T-cell (primary cell): ENCODE measurements around the gene UQCRQ. TPM values are rescaled to one million over a fixed set of nuclear protein-coding genes. Genes with fewer than 3 reads are reported as not detected.

Experiments used
- ATAC-seq, 4 experiments: fragments of 200-7000 bp in 3 of 4; fragments of 150-1000 bp in 1 of 4; cut with Tn5 transposase; replicated peaks in 1 of 4; 1 replicate in 3 of 4; 2 replicates in 1 of 4; pipeline ENCODE4 v1.10.0; 2021; ENCODE audit warnings: moderate library complexity in 3 of 4, mild to moderate bottlenecking in 2 of 4, moderate number of reproducible peaks in 1 of 4
- CTCF ChIA-PET, 2 donors: fragments of 300-600 bp; sonication (Branson Sonifier 250); formaldehyde crosslinking; loops; one replicate each; lab custom pipeline; 2022; ENCODE audit warnings: antibody characterized with exemption in 2 of 2; lab: Charles Lee
- POLR2A ChIA-PET, 2 donors: fragments of 300-600 bp; sonication (Branson Sonifier 250); formaldehyde crosslinking; loops; one replicate each; lab custom pipeline; 2022; ENCODE audit warnings: antibody characterized with exemption in 2 of 2; lab: Charles Lee
- DNase-seq, 35 experiments: peaks; one replicate each; pipeline versions ENCODE4 v3.0.0 to v3.0.0-alpha.2; 2013 to 2023
- H3K27ac ChIP-seq: one replicate; pipeline ENCODE4 v1.5.1; 2013; ENCODE audit warnings: low read length
- H3K27me3 ChIP-seq, 2 experiments: replicated peaks in 1 of 2; 1 replicate in 1 of 2; 2 replicates in 1 of 2; pipeline versions ENCODE4 v1.6.1 to v1.7.0; 2013; ENCODE audit warnings: low read length in 1 of 2, mixed read lengths in 1 of 2; ENCODE audit not compliant: control insufficient read depth in 2 of 2, insufficient read depth in 2 of 2; ENCODE audit errors: extremely low read depth in 1 of 2
- H3K36me3 ChIP-seq, 2 donors: 1 replicate in 1 of 2; 2 replicates in 1 of 2; pipeline versions ENCODE4 v1.6.1 to v1.7.0; 2013; ENCODE audit warnings: low read length in 1 of 2; ENCODE audit not compliant: control insufficient read depth in 2 of 2, insufficient read depth in 1 of 2; ENCODE audit errors: extremely low read depth in 1 of 2
- H3K4me1 ChIP-seq, 2 experiments: 1 replicate in 1 of 2; 2 replicates in 1 of 2; pipeline versions ENCODE4 v1.6.1 to v1.7.0; 2013; ENCODE audit warnings: low read length in 2 of 2, mixed read lengths in 1 of 2; ENCODE audit not compliant: insufficient read depth in 2 of 2, control insufficient read depth in 1 of 2; ENCODE audit errors: extremely low read depth in 1 of 2
- H3K4me3 ChIP-seq, 2 donors: 1 replicate in 1 of 2; 2 replicates in 1 of 2; pipeline versions ENCODE4 v1.5.1 to v1.7.0; 2013; ENCODE audit warnings: mild to moderate bottlenecking in 2 of 2, low read length in 1 of 2, moderate library complexity in 1 of 2; ENCODE audit not compliant: control insufficient read depth in 1 of 2; ENCODE audit errors: extremely low read depth in 1 of 2
- H3K9me3 ChIP-seq: 2 replicates; pipeline ENCODE4 v1.7.0; 2013
- H3K27ac Mint-ChIP-seq, 2 donors: one replicate each; pipeline ENCODE4 v1.8.0; 2020 to 2021; ENCODE audit warnings: mild to moderate bottlenecking in 2 of 2, mixed read lengths in 2 of 2
- H3K27me3 Mint-ChIP-seq, 2 donors: one replicate each; pipeline ENCODE4 v1.8.0; 2021 to 2022; ENCODE audit warnings: mixed read lengths in 2 of 2
- H3K36me3 Mint-ChIP-seq: one replicate; pipeline ENCODE4 v1.8.0; 2021; ENCODE audit warnings: mixed read lengths
- H3K4me1 Mint-ChIP-seq, 3 donors: one replicate each; pipeline ENCODE4 v1.8.0; 2020 to 2022; ENCODE audit warnings: mixed read lengths in 3 of 3, mild to moderate bottlenecking in 1 of 3
- H3K4me3 Mint-ChIP-seq, 3 donors: one replicate each; pipeline ENCODE4 v1.8.0; 2020 to 2022; ENCODE audit warnings: mild to moderate bottlenecking in 3 of 3, mixed read lengths in 3 of 3, moderate library complexity in 3 of 3
- H3K9me3 Mint-ChIP-seq, 3 donors: one replicate each; pipeline ENCODE4 v1.8.0; 2020 to 2022; ENCODE audit warnings: mixed read lengths in 3 of 3
- WGBS: methylation state at CpG from one replicate; pipeline ENCODE4 v1.1.5; 2013; ENCODE audit warnings: missing lambda C conversion rate; ENCODE audit not compliant: insufficient coverage; 5-methylcytosine and 5-hydroxymethylcytosine counted together
- total RNA-seq, 35 experiments: library from RNA in 6 of 35; stranded (reverse) in 6 of 35; fragments of 120-200 nt in 1 of 35; gene quantifications; one replicate each; pipeline versions ENCODE4 v1.2.1 to v1.2.4 and lab custom pipeline; 2013 to 2026

Gene UQCRQ
- total RNA-seq, 5 donors from 2014 or later (not counting 1 experiment from before 2014, with no cell fraction given), result 119 to 139 (median 132) TPM

- Mint-ChIP-seq H3K27ac (no peak overlapping the region), H3K4me3 (no peak overlapping the region), H3K9me3 (no peaks in the 10 kb centered on the region), H3K36me3 (no peaks in the 10 kb centered on the region), H3K27me3 (peaks cover 3 to 6% of the 10 kb centered on the region in 2 donors), H3K4me1 (peaks cover 0 to 2% (median 0%) of the 10 kb centered on the region in 3 donors)
- Histone ChIP-seq H3K9me3 (no peaks in the 10 kb centered on the region), H3K36me3 (no peaks in the 10 kb centered on the region), H3K4me3 (no peak overlapping the region), H3K27ac (no peak overlapping the region), H3K4me1 (no peaks in the 10 kb centered on the region), H3K27me3 (peaks cover 0 to 18% of the 10 kb centered on the region in 2 experiments)
- no peak for DNase-seq
- ChIA-PET CTCF (no interaction called here), POLR2A (no interaction called here)
- no CpG with 5 or more reads among the region's 3 CpGs for WGBS
- no peak for ATAC-seq
Observed at GRCh38 chr5:132856011-132856410, 10.4 kb upstream of the UQCRQ start.

- H3K9me3 ChIP-seq, result no peaks in the 10 kb centered on the region
- H3K27ac Mint-ChIP-seq, result no peak overlapping the region
- WGBS, result no CpG with 5 or more reads among the region's 2 CpGs
- peaks cover 0 to 18% of the 10 kb centered on the region in 2 experiments for H3K27me3 ChIP-seq
- H3K36me3 Mint-ChIP-seq, result no peaks in the 10 kb centered on the region
- ATAC-seq (no peak), DNase-seq (no peak)
- no peaks in the 10 kb centered on the region for H3K4me1 Mint-ChIP-seq
- CTCF ChIA-PET, result interaction anchor here (0.6 to 1.2 kb wide), 3 partner anchors 11 to 1509 kb away, joined by 3 read pairs; no protein-coding TSS in a partner anchor
- no peaks in the 10 kb centered on the region for H3K36me3 ChIP-seq
- no peak overlapping the region for H3K27ac ChIP-seq
- H3K4me1 ChIP-seq, result no peaks in the 10 kb centered on the region
- H3K4me3 ChIP-seq, result no peak overlapping the region
- no peaks in the 10 kb centered on the region for H3K9me3 Mint-ChIP-seq
- POLR2A ChIA-PET, result interaction anchor here in 1 of 2 donors (0.6 kb wide), 1 partner anchor 1962 kb away, joined by 8 read pairs; no protein-coding TSS in a partner anchor
- no peak overlapping the region for H3K4me3 Mint-ChIP-seq
- peaks cover 3 to 6% of the 10 kb centered on the region in 2 donors for H3K27me3 Mint-ChIP-seq
Observed at GRCh38 chr5:132859889-132860437, 6.5 kb upstream of the UQCRQ start.

DNA sequence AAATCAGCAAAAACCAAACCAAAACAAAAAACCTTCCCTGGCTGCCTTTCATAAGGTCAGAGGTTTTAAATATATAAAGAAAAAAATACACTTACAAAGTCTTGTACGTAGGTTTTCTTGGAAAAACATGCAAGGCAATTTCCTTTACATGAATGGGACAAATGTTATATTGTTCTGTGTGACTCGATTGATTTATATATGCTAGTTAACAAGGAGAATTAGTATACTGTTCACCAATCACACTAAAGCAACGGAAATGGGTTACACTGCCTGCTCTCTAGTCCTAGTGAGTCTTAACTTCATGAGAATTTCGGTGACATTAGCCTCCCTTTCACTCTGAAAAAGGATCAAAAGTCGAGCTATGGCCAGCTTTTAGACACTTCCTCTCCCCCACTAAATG is 5.7 kb upstream of the UQCRQ start:
- CTCF ChIA-PET, result interaction anchor here in 1 of 2 donors (0.6 to 1.1 kb wide), 3 partner anchors 19 to 328 kb away, joined by 3 to 4 read pairs (median 3); no protein-coding TSS in a partner anchor
- WGBS, result 77% methylated on average over 2 of the region's 5 CpGs

GRCh38 chr5:132865668-132866341 is 637 bp upstream of the UQCRQ start:
- Mint-ChIP-seq H3K36me3 (peaks cover 23% of the 10 kb centered on the region), H3K9me3 (no peaks in the 10 kb centered on the region), H3K4me3 (peak overlapping the region; percentile 98 to 100 (median 99)), H3K27ac (peak overlapping the region; percentile 97 to 99), H3K27me3 (no peaks in the 10 kb centered on the region), H3K4me1 (peaks cover 27 to 30% (median 27%) of the 10 kb centered on the region in 3 donors)
- peaks cover 2 to 21% of the 10 kb centered on the region in 2 experiments for H3K4me1 ChIP-seq
- H3K27me3 ChIP-seq, result no peaks in the 10 kb centered on the region
- CTCF ChIA-PET, result interaction anchor here in 1 of 2 donors (0.6 to 0.9 kb wide), 2 partner anchors 20 to 411 kb away, joined by 3 read pairs; no protein-coding TSS in a partner anchor
- H3K36me3 ChIP-seq, result peaks cover 0 to 24% of the 10 kb centered on the region in 2 donors
- POLR2A ChIA-PET, result interaction anchor here in 1 of 2 donors (0.5 to 1.5 kb wide), 5 partner anchors 22 to 1742 kb away, joined by 3 to 6 read pairs (median 3); no protein-coding TSS in a partner anchor
- peak overlapping the region; percentile 98 for H3K27ac ChIP-seq
- H3K9me3 ChIP-seq, result no peaks in the 10 kb centered on the region
- DNase-seq (peak in 1 of 35 experiments; percentile 15), ATAC-seq (peak in 3 of 4 experiments; percentile 24 to 31 (median 31))
- peak overlapping the region; percentile 81 to 90 for H3K4me3 ChIP-seq
- 36% methylated on average over 23 of the region's 30 CpGs for WGBS

More for the DNA sequence above, 5.7 kb upstream of the UQCRQ start:
- H3K9me3 Mint-ChIP-seq, result no peaks in the 10 kb centered on the region
- no peaks in the 10 kb centered on the region for H3K36me3 Mint-ChIP-seq
- Histone ChIP-seq H3K27me3 (peaks cover 0 to 13% of the 10 kb centered on the region in 2 experiments), H3K36me3 (no peaks in the 10 kb centered on the region), H3K4me3 (no peak overlapping the region), H3K9me3 (no peaks in the 10 kb centered on the region), H3K27ac (no peak overlapping the region), H3K4me1 (peaks cover 0 to 5% of the 10 kb centered on the region in 2 experiments)
- ATAC-seq (no peak), DNase-seq (no peak)
- peaks cover 6 to 7% (median 6%) of the 10 kb centered on the region in 3 donors for H3K4me1 Mint-ChIP-seq
- H3K27ac Mint-ChIP-seq, result no peak overlapping the region
- no peak overlapping the region for H3K4me3 Mint-ChIP-seq
- POLR2A ChIA-PET, result interaction anchor here in 1 of 2 donors (0.6 kb wide), 1 partner anchor 1961 kb away, joined by 8 read pairs; no protein-coding TSS in a partner anchor
- H3K27me3 Mint-ChIP-seq, result peaks cover 0 to 4% of the 10 kb centered on the region in 2 donors

DNA sequence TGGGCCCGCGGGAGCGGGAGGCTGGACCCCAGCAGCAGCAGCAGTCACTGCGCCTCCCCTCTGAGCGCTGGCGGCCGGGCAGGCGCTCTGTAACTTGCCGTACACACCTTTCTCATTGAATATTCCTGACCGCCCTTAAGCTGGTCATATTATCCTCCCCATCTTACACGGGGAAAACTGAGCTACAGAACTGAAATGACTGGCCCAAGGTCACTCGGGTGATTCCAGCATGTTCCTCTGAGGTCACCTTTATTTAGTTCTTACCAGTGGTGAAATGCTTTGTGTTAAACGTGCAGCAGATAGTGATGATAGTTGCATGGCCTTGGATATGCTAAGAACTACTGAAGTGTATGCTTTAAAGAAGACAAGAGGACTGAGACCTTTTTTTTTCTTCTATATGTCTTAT is 607 bp downstream of the UQCRQ start:
- Histone ChIP-seq H3K27ac (peak overlapping the region; percentile 98), H3K4me3 (peak overlapping the region; percentile 81 to 90), H3K9me3 (no peaks in the 10 kb centered on the region), H3K27me3 (no peaks in the 10 kb centered on the region), H3K36me3 (peaks cover 0 to 28% of the 10 kb centered on the region in 2 donors), H3K4me1 (peaks cover 2 to 21% of the 10 kb centered on the region in 2 experiments)
- peak overlapping the region; percentile 98 to 100 (median 99) for H3K4me3 Mint-ChIP-seq
- peak overlapping the region; percentile 97 to 99 for H3K27ac Mint-ChIP-seq
- no peaks in the 10 kb centered on the region for H3K27me3 Mint-ChIP-seq
- CTCF ChIA-PET, result no interaction called here
- WGBS, result 3% methylated on average over 11 of the region's 13 CpGs
- peaks cover 26% of the 10 kb centered on the region for H3K36me3 Mint-ChIP-seq
- H3K4me1 Mint-ChIP-seq, result peaks cover 27 to 30% (median 27%) of the 10 kb centered on the region in 3 donors
- DNase-seq, result no peak
- H3K9me3 Mint-ChIP-seq, result no peaks in the 10 kb centered on the region
- ATAC-seq, result no peak
- POLR2A ChIA-PET, result interaction anchor here (0.6 kb wide), 3 partner anchors 51 to 1892 kb away, joined by 3 to 11 read pairs (median 3); no protein-coding TSS in a partner anchor

GRCh38 chr5:132868754-132869153 is 2.3 kb downstream of the UQCRQ start:
- ChIA-PET CTCF (interaction anchor here (0.7 to 2.0 kb wide), 3 partner anchors 14 to 19 kb away, joined by 3 to 6 read pairs (median 4); no protein-coding TSS in a partner anchor), POLR2A (interaction anchor here in 1 of 2 donors (0.5 to 0.6 kb wide), 2 partner anchors 9 to 838 kb away, joined by 3 to 4 read pairs; no protein-coding TSS in a partner anchor)
- Mint-ChIP-seq H3K27me3 (no peaks in the 10 kb centered on the region), H3K27ac (no peak overlapping the region), H3K4me1 (peaks cover 27 to 30% (median 27%) of the 10 kb centered on the region in 3 donors), H3K9me3 (no peaks in the 10 kb centered on the region), H3K4me3 (peak overlapping the region; percentile 39 to 99 (median 98)), H3K36me3 (peaks cover 35% of the 10 kb centered on the region)
- 100% methylated on average over 2 of the region's 4 CpGs for WGBS
- DNase-seq, result no peak
- no peaks in the 10 kb centered on the region for H3K27me3 ChIP-seq
- peaks cover 2 to 21% of the 10 kb centered on the region in 2 experiments for H3K4me1 ChIP-seq
- peaks cover 0 to 28% of the 10 kb centered on the region in 2 donors for H3K36me3 ChIP-seq
- H3K27ac ChIP-seq, result no peak overlapping the region
- no peak for ATAC-seq
- H3K4me3 ChIP-seq, result no peak overlapping the region
- no peaks in the 10 kb centered on the region for H3K9me3 ChIP-seq
